SK-N-SH (cell line): ENCODE measurements around the gene AJM1.

Experiments used
- CTCF ChIP-seq: fragments of 200-600 bp; sonication (generic); IDR thresholded peaks from 2 replicates; pipeline ENCODE4 v1.6.1; 2017; ENCODE audit warnings: antibody characterized with exemption, mild to moderate bottlenecking, moderate library complexity
- ELF1 ChIP-seq: IDR thresholded peaks from 2 replicates; pipeline ENCODE4 v1.4.0; 2012
- EZH2phosphoT487 ChIP-seq: fragments of 200-600 bp; sonication (generic); IDR thresholded peaks from 2 replicates; pipeline ENCODE4 v1.6.1; 2017; ENCODE audit warnings: low read depth, mixed run types, mild to moderate bottlenecking, antibody characterized with exemption, moderate library complexity, borderline replicate concordance
- GABPA ChIP-seq: IDR thresholded peaks from 2 replicates; pipeline ENCODE4 v1.4.0; 2012; ENCODE audit warnings: low read depth, mild to moderate bottlenecking
- JUND ChIP-seq: IDR thresholded peaks from 2 replicates; pipeline ENCODE4 v1.4.0; 2012
- RCOR1 ChIP-seq: fragments of 150-350 bp; IDR thresholded peaks from 2 replicates; pipeline ENCODE4 v1.6.1; 2017; ENCODE audit warnings: antibody characterized with exemption, low read length
- SMC3 ChIP-seq: IDR thresholded peaks from 2 replicates; pipeline ENCODE4 v1.6.1; 2012; ENCODE audit warnings: low read depth, low read length, improper control_type of control experiment
- TCF12 ChIP-seq: IDR thresholded peaks from 2 replicates; pipeline ENCODE4 v1.4.0; 2012
- YY1 ChIP-seq: IDR thresholded peaks from 2 replicates; pipeline ENCODE4 v1.4.0; 2012; ENCODE audit warnings: low read depth, mild to moderate bottlenecking
- TF ChIP-seq, protein P1 (sequence below): IDR thresholded peaks from 2 replicates; pipeline ENCODE4 v1.4.0; 2012; ENCODE audit warnings: low read depth

GRCh38 chr9:136825295-136826187 lies 16.7 kb upstream of the AJM1 start:
- TF ChIP-seq, protein P1, sequence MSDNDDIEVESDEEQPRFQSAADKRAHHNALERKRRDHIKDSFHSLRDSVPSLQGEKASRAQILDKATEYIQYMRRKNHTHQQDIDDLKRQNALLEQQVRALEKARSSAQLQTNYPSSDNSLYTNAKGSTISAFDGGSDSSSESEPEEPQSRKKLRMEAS: no peak
- TF ChIP-seq EZH2phosphoT487 (no peak), ELF1 (no peak), GABPA (no peak), SMC3 (no peak), CTCF (no peak), JUND (no peak), RCOR1 (no peak), YY1 (no peak), TCF12 (no peak)
